ENCODE data around the gene KRT37.
"Not testable (repeated sequence)": the region's sequence is repeated elsewhere in the genome, so short reads cannot be mapped to it uniquely, and the experiment has no call there.

KRT37 gene

GRCh38 chr17:41434005-41434404 lies 9.6 kb upstream of the KRT37 start:
- no peak for DNase-seq

- DNase-seq = no peak
Observed at GRCh38 chr17:41433586-41433985, 9.2 kb upstream of the KRT37 start.

GRCh38 chr17:41430376-41430775 lies 6.0 kb upstream of the KRT37 start:
- not testable (repeated sequence) for DNase-seq

GRCh38 chr17:41429667-41430066 lies 5.3 kb upstream of the KRT37 start:
- no peak for DNase-seq

- DNase-seq = no peak
Observed at GRCh38 chr17:41428591-41429291, 4.4 kb upstream of the KRT37 start.

- not testable (repeated sequence) for DNase-seq
Observed at GRCh38 chr17:41422586-41422985, 1.8 kb downstream of the KRT37 start.

GRCh38 chr17:41421617-41422016 lies 2.8 kb downstream of the KRT37 start:
- DNase-seq = no peak

- no peak for DNase-seq
Observed at GRCh38 chr17:41421116-41421515, 3.3 kb downstream of the KRT37 start.

- DNase-seq = no peak
Observed at GRCh38 chr17:41420134-41420533, 4.3 kb downstream of the KRT37 start.

GRCh38 chr17:41419716-41420115 lies 4.7 kb downstream of the KRT37 start:
- DNase-seq = no peak

GRCh38 chr17:41418116-41418860 lies 6.1 kb downstream of the KRT37 start:
- no peak for DNase-seq

GRCh38 chr17:41417576-41418015 lies 6.8 kb downstream of the KRT37 start:
- DNase-seq = no peak

GRCh38 chr17:41417127-41417526 lies 7.3 kb downstream of the KRT37 start:
- DNase-seq = no peak

GRCh38 chr17:41416479-41416878 lies 7.9 kb downstream of the KRT37 start:
- DNase-seq = no peak

GRCh38 chr17:41415833-41416335 lies 8.5 kb downstream of the KRT37 start:
- no peak for DNase-seq

- no peak for DNase-seq
Observed at GRCh38 chr17:41415411-41415810, 9.0 kb downstream of the KRT37 start.

GRCh38 chr17:41413982-41414381 lies 10.4 kb downstream of the KRT37 start:
- no peak for DNase-seq

- no peak for DNase-seq
Observed at GRCh38 chr17:41413353-41413957, 10.9 kb downstream of the KRT37 start.

- DNase-seq = no peak
Observed at GRCh38 chr17:41411072-41411840, 13.1 kb downstream of the KRT37 start.

- no peak for DNase-seq
Observed at GRCh38 chr17:41407226-41407625, 17.2 kb downstream of the KRT37 start.

- DNase-seq = no peak
Observed at GRCh38 chr17:41406205-41406604, 18.2 kb downstream of the KRT37 start.

GRCh38 chr17:41404024-41404671 lies 20.2 kb downstream of the KRT37 start:
- no peak for DNase-seq

Data from NCI-H446 (cell line).